OCI-LY3 (cell line): Measurements from ENCODE around the gene STAT4.

ENCODE experiments used
- EZH2phosphoT487 ChIP-seq: fragments of 200-600 bp; shearing (Covaris generic); IDR thresholded peaks from 2 replicates; pipeline ENCODE4 v1.6.1; 2018; ENCODE audit warnings: antibody characterized with exemption, mixed run types, low read depth
- TF ChIP-seq, protein P1 (sequence below): fragments of 200-600, 300-600 bp; sonication (generic); IDR thresholded peaks from 2 replicates; pipeline ENCODE4 v1.5.1; 2014; ENCODE audit warnings: antibody characterized with exemption, low read length, low read depth

DNA sequence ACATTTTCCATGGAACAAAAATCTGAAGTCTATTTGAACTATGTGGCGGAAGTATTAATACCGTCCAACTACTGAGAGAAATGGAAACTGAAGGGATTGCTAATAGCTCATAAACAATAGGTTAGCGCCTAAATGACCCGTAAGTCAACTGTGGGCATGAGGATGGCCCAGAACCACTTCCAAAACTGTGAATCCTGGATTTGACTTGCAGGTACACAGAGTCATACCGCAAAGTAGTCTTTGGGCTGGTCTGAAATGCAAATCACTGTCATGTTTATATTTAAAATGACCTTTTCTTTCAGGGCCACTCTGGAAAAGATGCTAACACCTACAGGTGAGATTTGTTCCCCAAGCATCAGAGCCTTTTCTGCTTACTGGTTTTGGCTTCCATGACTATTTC is 50.6 kb downstream of the STAT4 start:
- TF ChIP-seq, protein P1, sequence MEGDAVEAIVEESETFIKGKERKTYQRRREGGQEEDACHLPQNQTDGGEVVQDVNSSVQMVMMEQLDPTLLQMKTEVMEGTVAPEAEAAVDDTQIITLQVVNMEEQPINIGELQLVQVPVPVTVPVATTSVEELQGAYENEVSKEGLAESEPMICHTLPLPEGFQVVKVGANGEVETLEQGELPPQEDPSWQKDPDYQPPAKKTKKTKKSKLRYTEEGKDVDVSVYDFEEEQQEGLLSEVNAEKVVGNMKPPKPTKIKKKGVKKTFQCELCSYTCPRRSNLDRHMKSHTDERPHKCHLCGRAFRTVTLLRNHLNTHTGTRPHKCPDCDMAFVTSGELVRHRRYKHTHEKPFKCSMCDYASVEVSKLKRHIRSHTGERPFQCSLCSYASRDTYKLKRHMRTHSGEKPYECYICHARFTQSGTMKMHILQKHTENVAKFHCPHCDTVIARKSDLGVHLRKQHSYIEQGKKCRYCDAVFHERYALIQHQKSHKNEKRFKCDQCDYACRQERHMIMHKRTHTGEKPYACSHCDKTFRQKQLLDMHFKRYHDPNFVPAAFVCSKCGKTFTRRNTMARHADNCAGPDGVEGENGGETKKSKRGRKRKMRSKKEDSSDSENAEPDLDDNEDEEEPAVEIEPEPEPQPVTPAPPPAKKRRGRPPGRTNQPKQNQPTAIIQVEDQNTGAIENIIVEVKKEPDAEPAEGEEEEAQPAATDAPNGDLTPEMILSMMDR, result no peak
- TF ChIP-seq EZH2phosphoT487, result no peak
